ENCODE measurements around the gene RXRA.
A peak's percentile ranks its signal among the peaks of the same experiment; 100 is the strongest.

The RXRA gene

GRCh38 chr9:134423166-134423565, 96.9 kb downstream of the RXRA start:
- Histone ChIP-seq H3K4me2 (no peak overlapping the region), H3K9ac (no peak overlapping the region)

GRCh38 chr9:134423749-134424148, 97.5 kb downstream of the RXRA start:
- H3K9me3 ChIP-seq (replicated peaks in 1 of 11), result no peaks in the 10 kb centered on the region
- no peak overlapping the region for H3K4me2 ChIP-seq
- TF ChIP-seq Cebpa-rat (IDR thresholded peaks at IDR 0.05), result no peak
- H3K27ac ChIP-seq, result no peak overlapping the region
- H3K9ac ChIP-seq, result no peak overlapping the region
- 0 out of 22 replicates have a peak, but pooled peaks cover 0 to 4% (median 0%) of the 10 kb centered on the region in 11 experiments for H3K27me3 ChIP-seq
- no peak overlapping the region for H3K4me3 ChIP-seq
- H3K36me3 ChIP-seq, result peaks cover 41 to 80% (median 64%) of the 10 kb centered on the region in 11 experiments
- H4K20me1 ChIP-seq, result peaks cover 74 to 98% (median 91%) of the 10 kb centered on the region in 11 experiments; a peak in 21 of 22 replicates
- peaks cover 23 to 47% (median 35%) of the 10 kb centered on the region in 10 experiments for H3K4me1 ChIP-seq

More at GRCh38 chr9:134423166-134423565, 96.9 kb downstream of the RXRA start:
- Histone ChIP-seq H3K27me3 (0 out of 22 replicates have a peak, but pooled peaks cover 0 to 4% (median 0%) of the 10 kb centered on the region in 11 experiments), H4K20me1 (peaks cover 78 to 98% (median 91%) of the 10 kb centered on the region in 11 experiments; a peak in 21 of 22 replicates), H3K27ac (no peak overlapping the region), H3K36me3 (peaks cover 44 to 83% (median 69%) of the 10 kb centered on the region in 11 experiments), H3K9me3 (replicated peaks in 1 of 11) (no peaks in the 10 kb centered on the region), H3K4me3 (no peak overlapping the region), H3K4me1 (peaks cover 23 to 44% (median 32%) of the 10 kb centered on the region in 10 experiments)
- TF ChIP-seq Cebpa-rat (IDR thresholded peaks at IDR 0.05), result no peak

- H3K27me3 ChIP-seq, result 0 out of 22 replicates have a peak, but pooled peaks cover 0 to 4% (median 0%) of the 10 kb centered on the region in 11 experiments
- no peak overlapping the region for H3K4me3 ChIP-seq
- no peak overlapping the region for H3K9ac ChIP-seq
- H3K9me3 ChIP-seq (replicated peaks in 1 of 11), result no peaks in the 10 kb centered on the region
- no peak overlapping the region for H3K27ac ChIP-seq
- H3K4me1 ChIP-seq, result peaks cover 23 to 57% (median 45%) of the 10 kb centered on the region in 10 experiments
- H3K36me3 ChIP-seq, result peaks cover 47 to 80% (median 64%) of the 10 kb centered on the region in 11 experiments
- H4K20me1 ChIP-seq, result peaks cover 68 to 98% (median 89%) of the 10 kb centered on the region in 11 experiments; a peak in 21 of 22 replicates
- no peak for TF ChIP-seq Cebpa-rat (IDR thresholded peaks at IDR 0.05)
- H3K4me2 ChIP-seq, result no peak overlapping the region
These were observed 98.6 kb downstream of the RXRA start for GRCh38 chr9:134424818-134425217.

- peaks cover 62 to 98% (median 86%) of the 10 kb centered on the region in 11 experiments; a peak in 21 of 22 replicates for H4K20me1 ChIP-seq
- peaks cover 48 to 80% (median 64%) of the 10 kb centered on the region in 11 experiments for H3K36me3 ChIP-seq
- H3K27me3 ChIP-seq, result 0 out of 22 replicates have a peak, but pooled peaks cover 0 to 4% (median 0%) of the 10 kb centered on the region in 11 experiments
- no peaks in the 10 kb centered on the region for H3K9me3 ChIP-seq (replicated peaks in 1 of 11)
- H3K4me1 ChIP-seq, result peaks cover 23 to 58% (median 48%) of the 10 kb centered on the region in 10 experiments
- H3K4me2 ChIP-seq, result peak overlapping the region in 6 of 11 experiments; percentile 9 to 83 (median 73); a peak in 7 of 22 replicates
- no peak for TF ChIP-seq Cebpa-rat (IDR thresholded peaks at IDR 0.05)
- no peak overlapping the region for H3K27ac ChIP-seq
- H3K4me3 ChIP-seq, result no peak overlapping the region
- no peak overlapping the region; a peak in 1 of 22 replicates for H3K9ac ChIP-seq
These were observed 99.1 kb downstream of the RXRA start for GRCh38 chr9:134425401-134425800.

- Histone ChIP-seq H3K36me3 (peaks cover 44 to 80% (median 61%) of the 10 kb centered on the region in 11 experiments), H3K9ac (no peak overlapping the region; a peak in 1 of 22 replicates), H3K4me1 (peaks cover 23 to 61% (median 48%) of the 10 kb centered on the region in 10 experiments), H3K4me3 (no peak overlapping the region), H4K20me1 (peaks cover 58 to 98% (median 85%) of the 10 kb centered on the region in 11 experiments; a peak in 21 of 22 replicates), H3K27ac (no peak overlapping the region), H3K9me3 (replicated peaks in 1 of 11) (no peaks in the 10 kb centered on the region), H3K27me3 (0 out of 22 replicates have a peak, but pooled peaks cover 0 to 4% (median 0%) of the 10 kb centered on the region in 11 experiments), H3K4me2 (peak overlapping the region in 9 of 11 experiments; percentile 9 to 83 (median 72); a peak in 13 of 22 replicates)
- TF ChIP-seq Cebpa-rat (IDR thresholded peaks at IDR 0.05), result no peak
These were observed 99.6 kb downstream of the RXRA start for GRCh38 chr9:134425812-134426211.

- Histone ChIP-seq H4K20me1 (peaks cover 51 to 98% (median 79%) of the 10 kb centered on the region in 11 experiments; a peak in 21 of 22 replicates), H3K27ac (no peak overlapping the region), H3K9me3 (replicated peaks in 1 of 11) (no peaks in the 10 kb centered on the region), H3K4me2 (peak overlapping the region; percentile 17 to 83 (median 67); a peak in 20 of 22 replicates), H3K4me1 (peaks cover 22 to 62% (median 48%) of the 10 kb centered on the region in 10 experiments), H3K9ac (peak overlapping the region in 5 of 11 experiments; percentile 6 to 50 (median 41); a peak in 5 of 22 replicates), H3K27me3 (0 out of 22 replicates have a peak, but pooled peaks cover 0 to 4% (median 0%) of the 10 kb centered on the region in 11 experiments), H3K36me3 (peaks cover 43 to 80% (median 60%) of the 10 kb centered on the region in 11 experiments), H3K4me3 (no peak overlapping the region)
- TF ChIP-seq Cebpa-rat (IDR thresholded peaks at IDR 0.05), result no peak
These were observed 100.2 kb downstream of the RXRA start for GRCh38 chr9:134426436-134426835.

- Histone ChIP-seq H3K27ac (no peak overlapping the region), H3K4me3 (no peak overlapping the region), H3K9ac (peak overlapping the region in 4 of 11 experiments; percentile 25 to 50 (median 42); a peak in 3 of 22 replicates), H4K20me1 (peaks cover 45 to 98% (median 84%) of the 10 kb centered on the region in 11 experiments; a peak in 21 of 22 replicates), H3K27me3 (0 out of 22 replicates have a peak, but pooled peaks cover 0 to 4% (median 0%) of the 10 kb centered on the region in 11 experiments), H3K9me3 (replicated peaks in 1 of 11) (no peaks in the 10 kb centered on the region), H3K36me3 (peaks cover 43 to 80% (median 60%) of the 10 kb centered on the region in 11 experiments), H3K4me2 (peak overlapping the region; percentile 17 to 83 (median 67); a peak in 21 of 22 replicates), H3K4me1 (peaks cover 22 to 63% (median 48%) of the 10 kb centered on the region in 10 experiments; a peak in 19 of 20 replicates)
- no peak for TF ChIP-seq Cebpa-rat (IDR thresholded peaks at IDR 0.05)
These were observed 101.0 kb downstream of the RXRA start for GRCh38 chr9:134427153-134427782.

GRCh38 chr9:134428559-134428958, 102.3 kb downstream of the RXRA start:
- Histone ChIP-seq H3K27ac (no peak overlapping the region), H3K4me1 (peaks cover 34 to 72% (median 48%) of the 10 kb centered on the region in 10 experiments), H3K4me3 (no peak overlapping the region), H3K36me3 (peaks cover 41 to 80% (median 60%) of the 10 kb centered on the region in 11 experiments), H3K9me3 (replicated peaks in 1 of 11) (no peaks in the 10 kb centered on the region), H4K20me1 (peaks cover 36 to 98% (median 78%) of the 10 kb centered on the region in 11 experiments; a peak in 21 of 22 replicates), H3K27me3 (0 out of 22 replicates have a peak, but pooled peaks cover 0 to 4% (median 0%) of the 10 kb centered on the region in 11 experiments), H3K9ac (no peak overlapping the region), H3K4me2 (peak overlapping the region in 8 of 11 experiments; percentile 1 to 83 (median 59); a peak in 11 of 22 replicates)
- no peak for TF ChIP-seq Cebpa-rat (IDR thresholded peaks at IDR 0.05)

Data from BLaER1 treated with 17β-estradiol and CSF1 and Interleukin-3, amounts not matched to agents 10 nM and 100 nM (cell line).